ENCODE results near the gene ARID1A. TPM values are rescaled to one million over a fixed set of nuclear protein-coding genes. Genes with fewer than 3 reads are reported as not detected.
A peak's percentile ranks its signal among the peaks of the same experiment; 100 is the strongest.

ARID1A gene
- total and polyA plus RNA-seq, 9 of the 15 experiments (the other 6 are each of a cell fraction or from before 2014, with no cell fraction given) = 8.3 to 88.3 (median 22.5) TPM

DNA sequence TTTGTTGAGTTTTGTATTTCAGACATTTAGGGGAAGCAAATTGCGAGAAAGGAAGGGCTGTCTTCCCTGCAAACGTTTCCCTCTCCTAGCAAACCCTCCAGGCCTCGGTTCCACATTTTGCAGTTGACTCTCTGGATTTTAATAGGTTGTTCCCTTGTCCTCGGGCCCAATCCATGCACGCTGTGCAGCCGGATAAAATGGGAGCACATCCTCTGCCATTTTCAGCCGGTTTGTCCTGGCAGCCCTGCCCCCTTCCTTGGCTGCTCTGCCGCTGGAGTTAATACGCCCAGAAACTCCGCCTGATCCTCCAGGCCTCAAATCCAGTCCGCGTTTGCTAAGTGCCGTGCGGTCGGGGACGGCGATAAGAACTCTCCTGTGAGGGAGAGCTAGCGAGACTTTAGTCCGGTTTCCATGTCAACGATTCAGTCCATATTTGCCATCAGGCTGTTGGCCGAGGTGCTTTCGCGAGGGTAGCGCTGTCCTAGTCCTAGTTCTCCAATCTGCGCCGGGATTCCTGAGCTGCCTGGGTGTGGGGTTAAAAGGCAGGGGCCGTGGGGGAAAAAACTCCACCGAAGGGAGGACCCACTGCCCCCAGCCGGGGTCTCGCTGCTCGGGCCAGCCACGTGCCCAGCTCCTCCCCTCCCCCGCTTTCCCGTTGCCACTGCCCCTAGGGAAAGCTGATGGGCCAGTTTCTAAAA is 2.9 kb upstream of the ARID1A start (continued):
- TF ChIP-seq, protein P1, sequence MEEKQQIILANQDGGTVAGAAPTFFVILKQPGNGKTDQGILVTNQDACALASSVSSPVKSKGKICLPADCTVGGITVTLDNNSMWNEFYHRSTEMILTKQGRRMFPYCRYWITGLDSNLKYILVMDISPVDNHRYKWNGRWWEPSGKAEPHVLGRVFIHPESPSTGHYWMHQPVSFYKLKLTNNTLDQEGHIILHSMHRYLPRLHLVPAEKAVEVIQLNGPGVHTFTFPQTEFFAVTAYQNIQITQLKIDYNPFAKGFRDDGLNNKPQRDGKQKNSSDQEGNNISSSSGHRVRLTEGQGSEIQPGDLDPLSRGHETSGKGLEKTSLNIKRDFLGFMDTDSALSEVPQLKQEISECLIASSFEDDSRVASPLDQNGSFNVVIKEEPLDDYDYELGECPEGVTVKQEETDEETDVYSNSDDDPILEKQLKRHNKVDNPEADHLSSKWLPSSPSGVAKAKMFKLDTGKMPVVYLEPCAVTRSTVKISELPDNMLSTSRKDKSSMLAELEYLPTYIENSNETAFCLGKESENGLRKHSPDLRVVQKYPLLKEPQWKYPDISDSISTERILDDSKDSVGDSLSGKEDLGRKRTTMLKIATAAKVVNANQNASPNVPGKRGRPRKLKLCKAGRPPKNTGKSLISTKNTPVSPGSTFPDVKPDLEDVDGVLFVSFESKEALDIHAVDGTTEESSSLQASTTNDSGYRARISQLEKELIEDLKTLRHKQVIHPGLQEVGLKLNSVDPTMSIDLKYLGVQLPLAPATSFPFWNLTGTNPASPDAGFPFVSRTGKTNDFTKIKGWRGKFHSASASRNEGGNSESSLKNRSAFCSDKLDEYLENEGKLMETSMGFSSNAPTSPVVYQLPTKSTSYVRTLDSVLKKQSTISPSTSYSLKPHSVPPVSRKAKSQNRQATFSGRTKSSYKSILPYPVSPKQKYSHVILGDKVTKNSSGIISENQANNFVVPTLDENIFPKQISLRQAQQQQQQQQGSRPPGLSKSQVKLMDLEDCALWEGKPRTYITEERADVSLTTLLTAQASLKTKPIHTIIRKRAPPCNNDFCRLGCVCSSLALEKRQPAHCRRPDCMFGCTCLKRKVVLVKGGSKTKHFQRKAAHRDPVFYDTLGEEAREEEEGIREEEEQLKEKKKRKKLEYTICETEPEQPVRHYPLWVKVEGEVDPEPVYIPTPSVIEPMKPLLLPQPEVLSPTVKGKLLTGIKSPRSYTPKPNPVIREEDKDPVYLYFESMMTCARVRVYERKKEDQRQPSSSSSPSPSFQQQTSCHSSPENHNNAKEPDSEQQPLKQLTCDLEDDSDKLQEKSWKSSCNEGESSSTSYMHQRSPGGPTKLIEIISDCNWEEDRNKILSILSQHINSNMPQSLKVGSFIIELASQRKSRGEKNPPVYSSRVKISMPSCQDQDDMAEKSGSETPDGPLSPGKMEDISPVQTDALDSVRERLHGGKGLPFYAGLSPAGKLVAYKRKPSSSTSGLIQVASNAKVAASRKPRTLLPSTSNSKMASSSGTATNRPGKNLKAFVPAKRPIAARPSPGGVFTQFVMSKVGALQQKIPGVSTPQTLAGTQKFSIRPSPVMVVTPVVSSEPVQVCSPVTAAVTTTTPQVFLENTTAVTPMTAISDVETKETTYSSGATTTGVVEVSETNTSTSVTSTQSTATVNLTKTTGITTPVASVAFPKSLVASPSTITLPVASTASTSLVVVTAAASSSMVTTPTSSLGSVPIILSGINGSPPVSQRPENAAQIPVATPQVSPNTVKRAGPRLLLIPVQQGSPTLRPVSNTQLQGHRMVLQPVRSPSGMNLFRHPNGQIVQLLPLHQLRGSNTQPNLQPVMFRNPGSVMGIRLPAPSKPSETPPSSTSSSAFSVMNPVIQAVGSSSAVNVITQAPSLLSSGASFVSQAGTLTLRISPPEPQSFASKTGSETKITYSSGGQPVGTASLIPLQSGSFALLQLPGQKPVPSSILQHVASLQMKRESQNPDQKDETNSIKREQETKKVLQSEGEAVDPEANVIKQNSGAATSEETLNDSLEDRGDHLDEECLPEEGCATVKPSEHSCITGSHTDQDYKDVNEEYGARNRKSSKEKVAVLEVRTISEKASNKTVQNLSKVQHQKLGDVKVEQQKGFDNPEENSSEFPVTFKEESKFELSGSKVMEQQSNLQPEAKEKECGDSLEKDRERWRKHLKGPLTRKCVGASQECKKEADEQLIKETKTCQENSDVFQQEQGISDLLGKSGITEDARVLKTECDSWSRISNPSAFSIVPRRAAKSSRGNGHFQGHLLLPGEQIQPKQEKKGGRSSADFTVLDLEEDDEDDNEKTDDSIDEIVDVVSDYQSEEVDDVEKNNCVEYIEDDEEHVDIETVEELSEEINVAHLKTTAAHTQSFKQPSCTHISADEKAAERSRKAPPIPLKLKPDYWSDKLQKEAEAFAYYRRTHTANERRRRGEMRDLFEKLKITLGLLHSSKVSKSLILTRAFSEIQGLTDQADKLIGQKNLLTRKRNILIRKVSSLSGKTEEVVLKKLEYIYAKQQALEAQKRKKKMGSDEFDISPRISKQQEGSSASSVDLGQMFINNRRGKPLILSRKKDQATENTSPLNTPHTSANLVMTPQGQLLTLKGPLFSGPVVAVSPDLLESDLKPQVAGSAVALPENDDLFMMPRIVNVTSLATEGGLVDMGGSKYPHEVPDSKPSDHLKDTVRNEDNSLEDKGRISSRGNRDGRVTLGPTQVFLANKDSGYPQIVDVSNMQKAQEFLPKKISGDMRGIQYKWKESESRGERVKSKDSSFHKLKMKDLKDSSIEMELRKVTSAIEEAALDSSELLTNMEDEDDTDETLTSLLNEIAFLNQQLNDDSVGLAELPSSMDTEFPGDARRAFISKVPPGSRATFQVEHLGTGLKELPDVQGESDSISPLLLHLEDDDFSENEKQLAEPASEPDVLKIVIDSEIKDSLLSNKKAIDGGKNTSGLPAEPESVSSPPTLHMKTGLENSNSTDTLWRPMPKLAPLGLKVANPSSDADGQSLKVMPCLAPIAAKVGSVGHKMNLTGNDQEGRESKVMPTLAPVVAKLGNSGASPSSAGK (IDR thresholded peaks at IDR 0.05) = peak; percentile 92
- TF ChIP-seq TCFL5 (CRISPR knock-in tag; conservative IDR thresholded peaks at IDR 0.05) (no peak), BRD4 (IDR thresholded peaks at IDR 0.05) (no peak; the same call in 1 of the 2 replicates), NEUROD1 (IDR thresholded peaks at IDR 0.05; ENCODE audit: borderline replicate concordance, low read depth, low read length, partially characterized antibody) (peak; percentile 100), AFF1 (IDR thresholded peaks at IDR 0.05; ENCODE audit: low read depth in 1 of 2, partially characterized antibody in 2 of 2) (peak in 1 of 2 experiments; percentile 89), CBX1 (IDR thresholded peaks at IDR 0.05; ENCODE audit: low read depth) (peak; percentile 66; the same call in 1 of the 2 replicates), ESRRA (IDR thresholded peaks at IDR 0.05; ENCODE audit: borderline replicate concordance, low read depth) (peak; percentile 91; the same call in 1 of the 2 replicates), UBTF (IDR thresholded peaks at IDR 0.05; ENCODE audit: borderline replicate concordance in 1 of 2, low read depth in 2 of 2, low read length in 2 of 2) (peak; percentile 90 to 93; a peak in 3 of 4 replicates)

All from K562 (cell line).